ENCODE data around the gene EPAS1.

GRCh38 chr2:46351750-46352138 is 54.5 kb downstream of the EPAS1 start:
- TF ChIP-seq JUN (CRISPR knock-in tag; IDR thresholded peaks at IDR 0.05) (no peak), TP53 (CRISPR knock-in tag; IDR thresholded peaks at IDR 0.05) (no peak), RORB (CRISPR knock-in tag; IDR thresholded peaks at IDR 0.05) (no peak), CDX4 (CRISPR knock-in tag; IDR thresholded peaks at IDR 0.05; ENCODE audit: borderline replicate concordance) (no peak)
- TF ChIP-seq, protein P1, sequence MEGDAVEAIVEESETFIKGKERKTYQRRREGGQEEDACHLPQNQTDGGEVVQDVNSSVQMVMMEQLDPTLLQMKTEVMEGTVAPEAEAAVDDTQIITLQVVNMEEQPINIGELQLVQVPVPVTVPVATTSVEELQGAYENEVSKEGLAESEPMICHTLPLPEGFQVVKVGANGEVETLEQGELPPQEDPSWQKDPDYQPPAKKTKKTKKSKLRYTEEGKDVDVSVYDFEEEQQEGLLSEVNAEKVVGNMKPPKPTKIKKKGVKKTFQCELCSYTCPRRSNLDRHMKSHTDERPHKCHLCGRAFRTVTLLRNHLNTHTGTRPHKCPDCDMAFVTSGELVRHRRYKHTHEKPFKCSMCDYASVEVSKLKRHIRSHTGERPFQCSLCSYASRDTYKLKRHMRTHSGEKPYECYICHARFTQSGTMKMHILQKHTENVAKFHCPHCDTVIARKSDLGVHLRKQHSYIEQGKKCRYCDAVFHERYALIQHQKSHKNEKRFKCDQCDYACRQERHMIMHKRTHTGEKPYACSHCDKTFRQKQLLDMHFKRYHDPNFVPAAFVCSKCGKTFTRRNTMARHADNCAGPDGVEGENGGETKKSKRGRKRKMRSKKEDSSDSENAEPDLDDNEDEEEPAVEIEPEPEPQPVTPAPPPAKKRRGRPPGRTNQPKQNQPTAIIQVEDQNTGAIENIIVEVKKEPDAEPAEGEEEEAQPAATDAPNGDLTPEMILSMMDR (IDR thresholded peaks at IDR 0.05) = no peak
- TF ChIP-seq, protein P2, sequence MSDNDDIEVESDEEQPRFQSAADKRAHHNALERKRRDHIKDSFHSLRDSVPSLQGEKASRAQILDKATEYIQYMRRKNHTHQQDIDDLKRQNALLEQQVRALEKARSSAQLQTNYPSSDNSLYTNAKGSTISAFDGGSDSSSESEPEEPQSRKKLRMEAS (CRISPR knock-in tag; IDR thresholded peaks at IDR 0.05) = no peak

Data from WTC11 (cell line).